ENCODE measurements around the gene NIT2.
A peak's percentile ranks its signal among the peaks of the same experiment; 100 is the strongest.

The NIT2 gene

DNA sequence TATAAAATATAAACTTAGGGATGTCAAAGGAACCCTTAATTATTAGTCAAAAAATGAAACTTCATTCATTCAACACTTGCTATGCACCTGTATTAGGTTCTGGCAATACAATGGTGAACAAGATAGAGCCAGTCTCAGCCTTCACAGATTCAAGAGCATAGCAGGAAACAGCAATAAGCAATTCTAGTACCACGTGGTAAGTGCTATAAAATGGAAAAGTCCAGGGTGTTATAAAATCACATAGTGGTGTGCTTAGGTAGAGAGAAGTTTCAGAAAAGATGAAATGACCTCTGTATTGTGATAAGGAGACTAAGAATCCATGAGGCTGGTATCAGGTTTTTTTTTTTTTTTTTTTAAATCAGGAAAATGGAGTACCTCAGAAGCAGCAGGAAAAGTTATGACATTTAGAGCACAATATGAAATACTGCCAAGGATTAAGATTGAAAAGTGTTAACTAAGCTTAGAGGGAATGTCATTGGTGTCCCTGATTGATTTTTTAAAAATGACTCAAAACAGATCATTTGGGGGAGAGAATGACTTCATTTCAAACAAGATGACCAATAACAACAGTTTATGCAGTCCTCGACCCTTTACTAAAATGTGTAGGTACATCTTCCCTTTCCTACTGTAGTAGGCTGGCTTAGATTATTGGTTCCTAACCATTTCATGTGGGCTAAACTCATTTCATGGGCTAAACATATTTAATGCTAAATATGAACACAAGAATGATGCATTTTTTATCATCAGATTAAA is 61.3 kb downstream of the NIT2 start:
- TF ChIP-seq, protein P1, sequence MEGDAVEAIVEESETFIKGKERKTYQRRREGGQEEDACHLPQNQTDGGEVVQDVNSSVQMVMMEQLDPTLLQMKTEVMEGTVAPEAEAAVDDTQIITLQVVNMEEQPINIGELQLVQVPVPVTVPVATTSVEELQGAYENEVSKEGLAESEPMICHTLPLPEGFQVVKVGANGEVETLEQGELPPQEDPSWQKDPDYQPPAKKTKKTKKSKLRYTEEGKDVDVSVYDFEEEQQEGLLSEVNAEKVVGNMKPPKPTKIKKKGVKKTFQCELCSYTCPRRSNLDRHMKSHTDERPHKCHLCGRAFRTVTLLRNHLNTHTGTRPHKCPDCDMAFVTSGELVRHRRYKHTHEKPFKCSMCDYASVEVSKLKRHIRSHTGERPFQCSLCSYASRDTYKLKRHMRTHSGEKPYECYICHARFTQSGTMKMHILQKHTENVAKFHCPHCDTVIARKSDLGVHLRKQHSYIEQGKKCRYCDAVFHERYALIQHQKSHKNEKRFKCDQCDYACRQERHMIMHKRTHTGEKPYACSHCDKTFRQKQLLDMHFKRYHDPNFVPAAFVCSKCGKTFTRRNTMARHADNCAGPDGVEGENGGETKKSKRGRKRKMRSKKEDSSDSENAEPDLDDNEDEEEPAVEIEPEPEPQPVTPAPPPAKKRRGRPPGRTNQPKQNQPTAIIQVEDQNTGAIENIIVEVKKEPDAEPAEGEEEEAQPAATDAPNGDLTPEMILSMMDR (IDR thresholded peaks at IDR 0.05; ENCODE audit: low read depth, low read length), result no peak
- H3K4me3 ChIP-seq (ENCODE audit: low read depth, low read length), result no peak overlapping the region

DNA sequence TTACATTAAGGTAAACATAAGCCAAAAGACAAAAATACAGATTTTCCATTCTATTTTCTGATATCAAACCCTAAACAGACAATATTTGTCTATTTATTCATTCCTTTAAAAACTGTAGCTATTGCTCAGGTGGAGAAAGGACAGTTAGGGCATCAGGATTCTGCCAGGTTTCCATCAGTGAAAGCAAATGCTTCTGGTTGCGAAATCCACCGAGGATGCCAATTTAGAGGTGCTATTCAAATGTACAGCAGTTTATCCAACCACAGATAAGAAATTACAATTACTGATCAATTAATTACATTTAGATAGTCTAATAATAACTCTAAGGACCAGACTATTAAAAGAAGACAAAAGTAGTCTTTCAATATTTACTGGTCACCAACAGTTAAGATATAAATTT is 62.4 kb downstream of the NIT2 start:
- H3K4me3 ChIP-seq (ENCODE audit: low read depth, low read length), result no peak overlapping the region
- TF ChIP-seq, protein P1 (IDR thresholded peaks at IDR 0.05; ENCODE audit: low read depth, low read length), result no peak

DNA sequence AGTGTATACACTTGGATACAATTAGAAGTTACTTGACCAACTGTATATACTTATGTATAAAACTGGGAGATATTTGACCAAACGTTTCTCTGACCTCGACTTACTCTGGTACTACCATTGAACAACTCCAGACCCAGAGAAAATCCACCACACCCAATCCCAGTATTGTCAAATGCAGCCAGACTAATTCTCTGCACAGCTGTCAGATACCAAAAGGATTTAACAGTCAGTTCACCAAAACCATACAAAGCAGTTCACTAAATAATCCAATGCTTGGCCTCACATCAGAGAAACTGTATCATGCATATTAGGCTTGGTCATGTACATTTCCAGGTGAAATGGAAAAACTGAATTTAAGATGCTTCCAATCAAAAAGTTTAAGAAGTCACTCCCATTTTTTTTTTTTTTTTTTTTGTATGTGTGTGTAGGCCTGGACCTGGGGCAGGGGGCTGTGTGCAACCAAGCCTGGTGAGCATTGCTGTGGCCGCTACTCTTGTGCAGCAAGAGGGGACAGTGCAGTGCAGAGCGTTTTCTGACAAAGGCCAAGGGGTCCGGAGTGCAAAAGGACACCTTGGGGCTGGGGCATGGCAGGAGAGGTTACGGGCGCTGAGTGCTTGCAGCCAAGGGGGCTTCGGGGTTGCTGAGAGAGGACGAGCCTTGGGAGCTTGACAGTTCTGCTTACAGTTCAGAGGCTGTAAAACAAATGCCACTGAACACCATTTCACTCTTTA is 64.9 kb downstream of the NIT2 start:
- TF ChIP-seq, protein P1 (IDR thresholded peaks at IDR 0.05; ENCODE audit: low read depth, low read length), result no peak
- H3K4me3 ChIP-seq (ENCODE audit: low read depth, low read length), result peak overlapping the region; percentile 70

DNA sequence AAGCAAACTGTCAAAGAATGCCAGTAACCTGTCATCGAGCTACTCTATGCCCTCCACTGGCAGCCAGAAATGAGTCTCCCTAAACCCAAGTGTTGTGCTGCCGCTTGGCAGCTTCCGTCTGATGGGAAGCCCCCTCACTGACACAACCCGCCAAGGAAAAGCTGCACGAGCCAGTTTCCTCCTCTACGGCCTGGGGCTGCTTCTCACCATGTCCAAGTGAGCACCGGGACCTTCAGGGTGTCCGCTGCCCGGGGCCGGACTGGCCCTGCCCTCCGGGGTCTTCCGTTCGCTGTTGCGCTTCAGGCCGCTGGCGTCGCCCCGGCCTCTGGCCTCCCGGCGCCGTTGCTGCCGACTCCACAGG is 65.8 kb downstream of the NIT2 start:
- TF ChIP-seq, protein P1 (IDR thresholded peaks at IDR 0.05; ENCODE audit: low read depth, low read length), result no peak
- peak overlapping the region; percentile 70 for H3K4me3 ChIP-seq (ENCODE audit: low read depth, low read length)

DNA sequence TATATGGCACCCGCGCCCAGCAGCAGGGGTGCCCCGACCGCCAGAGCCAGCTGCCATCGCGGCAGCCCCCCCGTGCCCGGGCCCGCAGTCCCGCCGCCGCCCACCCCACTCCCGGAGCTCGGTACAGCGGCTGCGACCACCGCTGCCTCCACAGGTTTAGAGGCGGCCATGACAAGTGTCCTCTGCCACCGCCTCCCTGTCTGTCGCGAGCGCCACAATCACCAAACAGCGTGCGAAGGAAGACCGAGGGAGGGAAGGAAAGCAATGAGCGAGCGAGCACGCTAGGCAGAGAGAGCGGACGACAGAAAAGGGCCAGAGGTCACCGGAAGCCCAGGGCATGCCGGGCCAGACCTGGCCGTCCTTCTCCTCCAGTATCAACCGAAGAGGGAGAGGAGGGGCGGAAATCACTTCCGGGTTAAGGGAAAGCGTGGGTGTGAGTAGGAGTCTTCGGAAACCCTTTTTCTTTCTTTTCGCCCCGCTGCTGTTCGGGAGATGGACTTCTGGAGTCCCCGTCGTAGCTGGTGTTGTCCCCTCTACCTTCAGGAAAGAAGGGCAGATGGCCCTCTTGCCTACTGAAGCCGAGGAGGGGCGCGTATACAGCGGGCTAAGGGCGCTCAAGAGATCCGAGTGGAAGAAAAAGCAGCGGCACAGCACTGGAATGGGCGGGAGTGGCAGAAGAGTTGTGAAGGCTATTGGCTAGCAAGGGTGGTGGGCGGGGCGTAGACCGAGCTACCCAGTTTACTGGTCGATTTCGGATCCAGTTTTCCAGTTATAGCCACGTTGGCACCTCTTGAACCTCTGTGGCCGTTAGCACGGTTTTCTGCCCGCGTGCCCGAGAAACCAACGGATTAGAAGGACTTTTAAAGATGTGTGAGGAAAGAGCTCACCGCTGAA is 66.5 kb downstream of the NIT2 start, which contains the start of the genes LNP1 and TOMM70:
Gene LNP1, plus strand, starts transcription at position 760 of the 894 bp plus-strand sequence. CDS start 28,191 bp downstream, outside the sequence.
Gene TOMM70, minus strand, starts transcription at position 310 of the 894 bp plus-strand sequence. Its CDS starts 140 bp downstream, at position 170.
- TF ChIP-seq, protein P1 (IDR thresholded peaks at IDR 0.05; ENCODE audit: low read depth, low read length), result no peak
- H3K4me3 ChIP-seq (ENCODE audit: low read depth, low read length), result peak within 1 kb of the TSS; percentile 70

DNA sequence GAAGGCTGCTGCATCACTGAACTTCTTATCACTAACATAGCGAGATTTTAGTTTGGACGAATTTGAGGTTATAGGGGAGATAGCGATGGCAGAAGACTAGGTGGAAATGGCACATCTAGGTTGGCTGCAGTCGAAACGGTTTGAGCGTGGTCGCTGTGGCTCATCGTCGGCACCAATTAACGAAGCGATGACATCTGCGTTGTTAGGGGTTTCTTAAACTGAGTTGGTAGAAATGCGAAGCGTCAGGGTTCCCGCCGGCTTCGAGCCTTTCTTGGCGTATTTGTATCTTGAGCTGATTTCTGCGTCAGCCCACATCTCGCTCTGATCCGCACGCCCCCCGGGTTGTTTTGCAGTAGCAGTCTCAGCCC is 67.1 kb downstream of the NIT2 start:
- TF ChIP-seq, protein P1 (IDR thresholded peaks at IDR 0.05; ENCODE audit: low read depth, low read length), result no peak
- peak overlapping the region; percentile 70 for H3K4me3 ChIP-seq (ENCODE audit: low read depth, low read length)
